Effector memory CD4-positive, alpha-beta T cell (primary cell): ENCODE data around the gene EVX1.

Source experiments
- DNase-seq, 3 donors: peaks; one replicate each; pipeline ENCODE4 v3.0.0-alpha.2; 2020
- H3K27ac ChIP-seq: 2 replicates; pipeline ENCODE4 v1.7.0; 2013; ENCODE audit warnings: mild to moderate bottlenecking, low read length, moderate library complexity; ENCODE audit not compliant: insufficient read depth, poor library complexity, severe bottlenecking
- H3K27me3 ChIP-seq: replicated peaks from 2 replicates; pipeline ENCODE4 v1.7.0; 2013; ENCODE audit warnings: mild to moderate bottlenecking, low read length; ENCODE audit not compliant: insufficient read depth, control insufficient read depth, poor library complexity, severe bottlenecking
- H3K36me3 ChIP-seq: 2 replicates; pipeline ENCODE4 v1.7.0; 2013; ENCODE audit warnings: mild to moderate bottlenecking, low read length, moderate library complexity; ENCODE audit not compliant: control insufficient read depth, insufficient read depth
- H3K4me1 ChIP-seq: 2 replicates; pipeline ENCODE4 v1.7.0; 2013; ENCODE audit warnings: low read length, mild to moderate bottlenecking; ENCODE audit not compliant: control insufficient read depth, insufficient read depth, poor library complexity, severe bottlenecking
- H3K4me3 ChIP-seq: 2 replicates; pipeline ENCODE4 v1.7.0; 2013; ENCODE audit warnings: low read length, low read depth, mild to moderate bottlenecking; ENCODE audit not compliant: insufficient read depth, poor library complexity, severe bottlenecking
- H3K9me3 ChIP-seq: 2 replicates; pipeline ENCODE4 v1.7.0; 2013; ENCODE audit warnings: mild to moderate bottlenecking, low read length, moderate library complexity; ENCODE audit not compliant: control insufficient read depth

Gene EVX1

GRCh38 chr7:27243340-27244163 lies 950 bp downstream of the EVX1 start:
- H3K27ac ChIP-seq: no peak overlapping the region
- H3K36me3 ChIP-seq: no peaks in the 10 kb centered on the region
- peaks cover 79% of the 10 kb centered on the region for H3K27me3 ChIP-seq
- no peak for DNase-seq
- H3K9me3 ChIP-seq: no peaks in the 10 kb centered on the region
- no peak overlapping the region for H3K4me3 ChIP-seq
- H3K4me1 ChIP-seq: peaks cover 26% of the 10 kb centered on the region

DNA sequence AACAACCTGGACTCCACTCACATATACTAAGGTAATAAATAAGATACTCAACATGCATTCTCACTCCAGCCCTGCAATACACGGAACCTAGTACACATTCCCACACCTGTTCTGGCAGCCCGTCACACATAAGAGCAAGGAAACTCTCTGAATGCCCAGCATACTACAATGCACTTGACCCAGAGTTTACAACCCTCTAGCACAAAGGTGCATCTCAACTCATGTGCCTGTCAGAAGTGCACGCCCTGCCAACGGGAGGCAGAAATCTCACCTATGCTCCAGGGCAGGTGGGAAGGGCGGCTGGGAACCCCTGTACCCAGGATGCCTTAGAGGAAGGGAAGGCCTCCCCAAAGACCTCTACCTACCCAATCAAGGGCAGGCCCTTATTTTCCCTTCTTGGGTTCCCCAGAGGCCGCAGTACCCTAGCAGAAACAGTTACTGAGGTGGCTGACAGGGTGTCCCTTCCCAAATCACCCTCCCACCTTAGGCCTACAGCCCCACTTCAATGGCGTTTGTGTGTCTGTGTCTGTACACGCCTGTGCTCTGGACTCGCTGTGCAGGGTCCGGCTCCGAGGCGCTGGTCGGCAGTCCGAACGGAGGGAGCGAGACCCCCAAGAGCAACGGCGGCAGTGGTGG lies 2.0 kb downstream of the EVX1 start:
- H3K4me1 ChIP-seq: peaks cover 21% of the 10 kb centered on the region
- DNase-seq: no peak
- H3K27me3 ChIP-seq: peaks cover 73% of the 10 kb centered on the region
- no peaks in the 10 kb centered on the region for H3K9me3 ChIP-seq
- H3K4me3 ChIP-seq: no peak overlapping the region
- H3K36me3 ChIP-seq: no peaks in the 10 kb centered on the region
- no peak overlapping the region for H3K27ac ChIP-seq

- Histone ChIP-seq H3K27me3 (peaks cover 67% of the 10 kb centered on the region), H3K36me3 (no peaks in the 10 kb centered on the region), H3K4me3 (no peak overlapping the region), H3K9me3 (no peaks in the 10 kb centered on the region), H3K27ac (no peak overlapping the region), H3K4me1 (peaks cover 15% of the 10 kb centered on the region)
- no peak for DNase-seq
Observed at GRCh38 chr7:27245124-27245797, 2.7 kb downstream of the EVX1 start.

GRCh38 chr7:27245798-27246691 lies 3.4 kb downstream of the EVX1 start:
- no peaks in the 10 kb centered on the region for H3K36me3 ChIP-seq
- peaks cover 13% of the 10 kb centered on the region for H3K4me1 ChIP-seq
- no peak for DNase-seq
- H3K4me3 ChIP-seq: no peak overlapping the region
- H3K27me3 ChIP-seq: peaks cover 67% of the 10 kb centered on the region
- no peak overlapping the region for H3K27ac ChIP-seq
- H3K9me3 ChIP-seq: no peaks in the 10 kb centered on the region

- Histone ChIP-seq H3K36me3 (no peaks in the 10 kb centered on the region), H3K27me3 (peaks cover 68% of the 10 kb centered on the region), H3K9me3 (no peaks in the 10 kb centered on the region), H3K4me3 (no peak overlapping the region), H3K4me1 (peaks cover 19% of the 10 kb centered on the region), H3K27ac (no peak overlapping the region)
- DNase-seq: no peak
Observed at GRCh38 chr7:27247000-27247399, 4.4 kb downstream of the EVX1 start.

GRCh38 chr7:27247452-27248426 lies 5.1 kb downstream of the EVX1 start:
- Histone ChIP-seq H3K36me3 (no peaks in the 10 kb centered on the region), H3K27me3 (peaks cover 64% of the 10 kb centered on the region), H3K9me3 (no peaks in the 10 kb centered on the region), H3K27ac (no peak overlapping the region), H3K4me3 (no peak overlapping the region), H3K4me1 (peaks cover 19% of the 10 kb centered on the region)
- DNase-seq: no peak

GRCh38 chr7:27248427-27248806 lies 5.8 kb downstream of the EVX1 start:
- H3K27me3 ChIP-seq: peaks cover 62% of the 10 kb centered on the region

GRCh38 chr7:27248911-27249723 lies 6.5 kb downstream of the EVX1 start:
- H3K36me3 ChIP-seq: no peaks in the 10 kb centered on the region
- no peaks in the 10 kb centered on the region for H3K9me3 ChIP-seq
- H3K27me3 ChIP-seq: peaks cover 60% of the 10 kb centered on the region
- H3K4me3 ChIP-seq: no peak overlapping the region
- no peak for DNase-seq
- peaks cover 19% of the 10 kb centered on the region for H3K4me1 ChIP-seq
- H3K27ac ChIP-seq: no peak overlapping the region

More at GRCh38 chr7:27248427-27248806, 5.8 kb downstream of the EVX1 start:
- Histone ChIP-seq H3K4me1 (peaks cover 19% of the 10 kb centered on the region), H3K36me3 (no peaks in the 10 kb centered on the region), H3K4me3 (no peak overlapping the region), H3K27ac (no peak overlapping the region), H3K9me3 (no peaks in the 10 kb centered on the region)
- no peak for DNase-seq
